Stimulated activated CD4-positive, alpha-beta T cell treated with anti-CD3 and anti-CD28 coated beads, Interleukin-1b, Interleukin-23, amount 100 ng/mL, for 1 hour (primary cell): ENCODE data around the gene CACNA1A.

ENCODE experiments used
- DNase-seq, 2 donors: peaks; one replicate each; pipeline ENCODE4 v3.0.0-alpha.2; 2020; ENCODE audit warnings: low read depth in 2 of 2

The CACNA1A gene

DNA sequence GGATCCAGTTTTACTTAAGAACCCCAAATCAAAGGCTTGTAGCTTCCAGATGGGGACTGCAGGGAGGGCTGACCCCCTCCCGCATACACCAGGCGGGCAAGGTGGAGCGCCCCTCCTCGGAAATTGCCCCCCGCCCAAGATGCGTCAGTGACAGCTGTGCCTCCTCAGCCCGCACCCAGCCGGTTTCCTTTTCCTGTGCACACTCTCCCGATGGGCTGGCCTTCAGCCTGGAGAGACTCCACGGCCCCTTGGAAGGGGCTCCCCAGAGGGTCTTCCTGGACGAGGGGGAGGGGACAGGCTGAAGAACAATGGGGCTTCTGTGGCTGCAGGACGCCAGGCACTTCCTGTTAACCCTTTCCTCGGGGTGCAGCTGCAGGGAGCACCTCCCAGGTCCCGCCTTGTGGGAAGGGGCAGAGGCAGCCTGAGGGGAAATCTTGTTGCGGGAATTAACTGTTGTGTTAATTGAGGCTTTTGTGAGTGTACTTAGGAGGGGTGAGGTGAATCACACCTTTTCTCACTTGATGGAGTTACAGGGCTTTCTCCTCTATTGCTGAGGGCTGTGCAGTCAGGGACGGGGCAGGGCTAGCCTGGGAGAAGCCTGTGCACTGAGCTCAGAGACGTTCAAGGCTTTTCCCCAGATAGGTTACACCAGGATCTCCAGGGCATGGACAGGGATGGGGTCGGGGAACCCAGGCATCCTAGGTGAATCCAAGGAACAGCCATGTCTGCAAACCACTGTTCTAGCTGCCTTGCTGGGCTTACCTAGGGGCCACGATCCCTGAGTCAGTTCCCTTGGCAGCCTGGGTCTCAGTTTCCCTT, 341.7 kb downstream of the CACNA1A start:
- DNase-seq: no peak

DNA sequence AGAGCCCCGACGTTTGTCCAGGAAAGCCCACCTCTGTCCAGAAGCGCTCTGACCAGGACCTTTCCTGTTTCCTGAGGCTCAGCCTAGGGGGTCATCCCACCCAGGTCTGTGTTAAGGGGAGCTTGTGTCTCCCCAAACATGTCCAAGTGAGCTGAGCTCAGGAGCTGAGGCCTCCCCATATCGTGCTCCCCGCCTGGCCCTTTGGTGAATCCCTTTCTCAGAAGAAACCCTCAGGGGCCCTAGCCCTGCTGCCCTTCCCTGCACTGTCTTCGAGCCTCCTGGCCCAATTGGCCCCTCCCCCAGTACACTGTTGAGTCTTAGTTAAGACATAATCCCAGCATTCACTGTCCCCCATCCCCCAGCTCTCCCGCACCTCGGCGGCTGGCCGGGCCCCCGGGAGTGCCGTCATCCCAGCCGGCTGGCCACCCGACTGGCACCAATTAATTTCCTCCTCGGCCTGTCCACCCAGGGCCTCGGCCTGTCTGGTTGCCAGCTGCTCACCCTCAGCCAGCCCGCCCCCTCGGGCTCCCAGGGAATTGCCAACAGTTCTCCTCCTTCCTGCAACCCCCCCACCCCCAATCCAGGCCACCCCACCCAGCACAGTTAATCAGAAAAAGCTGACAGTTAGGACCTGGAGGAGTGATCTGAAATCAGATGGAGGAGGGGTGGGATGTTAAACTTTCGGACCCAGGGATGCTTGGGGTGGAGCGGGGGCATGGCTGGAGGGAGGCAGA, 342.5 kb downstream of the CACNA1A start:
- DNase-seq: no peak

DNA sequence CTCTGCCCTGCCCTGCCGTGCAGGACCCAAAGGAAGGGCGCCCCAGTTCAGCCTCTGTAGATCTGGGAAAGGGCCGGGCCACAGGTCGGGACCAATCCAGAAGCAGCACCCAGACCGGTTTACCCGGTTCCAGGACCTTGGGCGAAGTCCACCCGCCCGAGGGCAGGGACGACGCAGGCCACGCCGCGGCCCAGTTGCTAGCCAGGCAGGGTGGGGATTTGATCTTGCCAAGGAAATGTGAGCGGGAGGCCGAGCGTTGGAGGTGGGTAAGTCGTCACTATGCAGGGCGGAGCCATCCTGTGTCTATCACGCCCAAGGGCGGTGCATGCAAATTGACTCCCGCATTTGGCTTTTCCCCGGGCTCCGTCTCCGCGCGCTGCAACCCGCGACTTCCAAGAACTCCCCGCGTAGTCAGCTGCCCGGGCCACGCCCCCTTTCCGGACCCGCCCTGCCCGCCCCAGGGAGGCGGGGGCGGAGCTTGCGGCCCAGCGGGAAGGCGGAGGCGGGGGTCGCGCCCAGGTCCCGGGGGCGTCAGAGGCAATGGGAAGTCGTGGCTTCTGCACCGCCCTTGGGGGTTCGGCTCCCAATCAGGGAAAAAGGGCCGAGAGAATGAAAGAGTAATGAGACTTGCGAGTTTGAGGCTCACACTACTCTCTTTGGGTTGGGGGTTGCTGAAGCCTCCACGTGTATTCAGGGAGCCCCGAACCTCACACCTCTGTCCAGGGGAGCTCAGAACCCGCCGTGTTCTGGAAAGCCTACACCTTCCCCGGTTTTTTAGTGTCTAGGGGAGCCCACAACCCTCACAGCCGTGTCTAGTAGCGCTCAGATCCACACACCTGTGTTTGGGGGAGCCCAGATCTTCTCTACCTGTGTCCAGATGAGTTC, 343.3 kb downstream of the CACNA1A start:
- DNase-seq: peak in 1 of 2 donors; percentile 66

- DNase-seq: no peak
Measured at GRCh38 chr19:13160557-13160956, 345.7 kb downstream of the CACNA1A start.

GRCh38 chr19:13159713-13160112, 346.6 kb downstream of the CACNA1A start:
- DNase-seq: no peak
